ENCODE data around the gene OR4K17. TPM values are rescaled to one million over a fixed set of nuclear protein-coding genes. Genes with fewer than 3 reads are reported as not detected.
"Not testable (repeated sequence)": the region's sequence is repeated elsewhere in the genome, so short reads cannot be mapped to it uniquely, and the experiment has no call there.

OR4K17 gene
- total and polyA plus RNA-seq, 10 of the 15 experiments (the other 5 are each of a cell fraction or from before 2014, with no cell fraction given): not detected

- intact Hi-C loops (cut with micrococcal nuclease; ENCODE audit: unreplicated experiment): no loop called here
- Histone ChIP-seq H3K4me3 (no peak overlapping the region), H3K79me2 (ENCODE audit: control insufficient read depth, insufficient read depth, low read length) (no peaks in the 10 kb centered on the region), H3K4me1 (ENCODE audit: control insufficient read depth, insufficient read depth, low read length) (no peaks in the 10 kb centered on the region), H4K20me1 (ENCODE audit: control insufficient read depth, insufficient read depth) (no peaks in the 10 kb centered on the region), H3K27me3 (replicated peaks in 1 of 2; ENCODE audit: control insufficient read depth in 2 of 2, insufficient read depth in 2 of 2, low read length in 1 of 2) (no peaks in the 10 kb centered on the region), H2AFZ (ENCODE audit: control insufficient read depth, low read depth, low read length) (no peak overlapping the region), H3K9ac (ENCODE audit: control insufficient read depth, insufficient read depth, low read length) (no peak overlapping the region), H3K27ac (ENCODE audit: control insufficient read depth, insufficient read depth) (no peak overlapping the region), H3K9me3 (replicated peaks; ENCODE audit: control insufficient read depth, insufficient read depth, low read length) (no peaks in the 10 kb centered on the region; the same call in 2 of the 3 replicates), H3K36me3 (ENCODE audit: control insufficient read depth in 2 of 2, insufficient read depth in 2 of 2, low read length in 1 of 2) (no peaks in the 10 kb centered on the region), H3K4me2 (ENCODE audit: control insufficient read depth, insufficient read depth) (no peak overlapping the region)
- ChIA-PET CTCF (no interaction called here), POLR2A (no interaction called here), SMC1A (ENCODE audit: uncharacterized antibody, unreplicated experiment) (no interaction called here), RAD21 (ENCODE audit: unreplicated experiment) (no interaction called here)
- DNase-seq (ENCODE audit: low read depth, low spot score): no peak
- TF ChIP-seq GATAD2B (conservative IDR thresholded peaks at IDR 0.05; ENCODE audit: low read depth) (no peak), SMARCA5 (IDR thresholded peaks at IDR 0.05) (no peak), MXI1 (IDR thresholded peaks at IDR 0.05; ENCODE audit: low read depth, low read length) (no peak), CBX3 (IDR thresholded peaks at IDR 0.05; ENCODE audit: borderline replicate concordance, low read depth) (no peak), SP1 (IDR thresholded peaks at IDR 0.05; ENCODE audit: low read depth, low read length) (no peak), EZH2 (IDR thresholded peaks at IDR 0.05; ENCODE audit: borderline replicate concordance, control insufficient read depth, low read depth, low read length) (no peak)
- in situ Hi-C loops (cut with MboI): no loop called here
- ATAC-seq: no peak
- no TSS peak for BruUV-seq (replicated peaks)
- no peak for FAIRE-seq
Observed at GRCh38 chr14:20167091-20167490, 56.6 kb downstream of the OR4K17 start.

- H3K79me2 ChIP-seq (ENCODE audit: control insufficient read depth, insufficient read depth, low read length); SMC1A ChIA-PET (ENCODE audit: uncharacterized antibody, unreplicated experiment); H3K27me3 ChIP-seq (replicated peaks in 1 of 2; ENCODE audit: control insufficient read depth in 2 of 2, insufficient read depth in 2 of 2, low read length in 1 of 2); H3K4me3 ChIP-seq; H3K9ac ChIP-seq (ENCODE audit: control insufficient read depth, insufficient read depth, low read length); DNase-seq (ENCODE audit: low read depth, low spot score); ATAC-seq; RAD21 ChIA-PET (ENCODE audit: unreplicated experiment); FAIRE-seq; BruUV-seq (replicated peaks); H3K9me3 ChIP-seq (replicated peaks; ENCODE audit: control insufficient read depth, insufficient read depth, low read length); H3K4me1 ChIP-seq (ENCODE audit: control insufficient read depth, insufficient read depth, low read length); CTCF ChIA-PET; POLR2A ChIA-PET; intact Hi-C loops (cut with micrococcal nuclease; ENCODE audit: unreplicated experiment); H2AFZ ChIP-seq (ENCODE audit: control insufficient read depth, low read depth, low read length); H4K20me1 ChIP-seq (ENCODE audit: control insufficient read depth, insufficient read depth); H3K4me2 ChIP-seq (ENCODE audit: control insufficient read depth, insufficient read depth); in situ Hi-C loops (cut with MboI); H3K36me3 ChIP-seq (ENCODE audit: control insufficient read depth in 2 of 2, insufficient read depth in 2 of 2, low read length in 1 of 2); H3K27ac ChIP-seq (ENCODE audit: control insufficient read depth, insufficient read depth): not testable (repeated sequence)
Observed at GRCh38 chr14:20169852-20170251, 59.3 kb downstream of the OR4K17 start.

Small RNAs within 50 kb of the gene (small RNA-seq; reads per million reads assigned to genes)
- not detected for gene RNA5SP380

Other genes with a start within 250 kb of the OR4K17 start
Only the 7 nearest of the 16 such genes appear.
- not detected in 2 replicates for gene OR4Q2, start 108.6 kb upstream of the OR4K17 start, total RNA-seq (2014; rRNA removed)
- not detected in 2 replicates for gene OR4Q2, start 108.6 kb upstream of the OR4K17 start, total RNA-seq (2014; rRNA removed; fragmentation: Illumina TruSeq; extraction: Trizol)
- gene OR4Q2, start 108.6 kb upstream of the OR4K17 start, total RNA-seq (2021): not detected in 2 replicates
- gene OR4Q2, start 108.6 kb upstream of the OR4K17 start, polyA plus RNA-seq (2011; rRNA removed): not detected in 2 replicates
- not detected in 2 replicates for gene OR4Q2, start 108.6 kb upstream of the OR4K17 start, polyA plus RNA-seq (2014; fragmentation: Illumina TruSeq; extraction: Trizol)
- not detected for gene OR4Q2, start 108.6 kb upstream of the OR4K17 start, polyA plus RNA-seq (2014; fragmentation: Nextera tagmentation; extraction: Ambion mirVana)
- not detected in 2 replicates for gene OR4Q2, start 108.6 kb upstream of the OR4K17 start, polyA plus RNA-seq (2014; rRNA removed)
- gene OR4Q2, start 108.6 kb upstream of the OR4K17 start, polyA plus RNA-seq (2016; fragmentation: Nextera tagmentation; extraction: Ambion mirVana): not detected
- gene OR4K14, start 91.4 kb upstream of the OR4K17 start, total RNA-seq (2014; rRNA removed): not detected in 2 replicates
- not detected in 2 replicates for gene OR4K14, start 91.4 kb upstream of the OR4K17 start, total RNA-seq (2014; rRNA removed; fragmentation: Illumina TruSeq; extraction: Trizol)
- gene OR4K14, start 91.4 kb upstream of the OR4K17 start, total RNA-seq (2021): not detected in 2 replicates
- not detected in 2 replicates for gene OR4K14, start 91.4 kb upstream of the OR4K17 start, polyA plus RNA-seq (2011; rRNA removed)
- gene OR4K14, start 91.4 kb upstream of the OR4K17 start, polyA plus RNA-seq (2014; fragmentation: Illumina TruSeq; extraction: Trizol): not detected in 2 replicates
- not detected for gene OR4K14, start 91.4 kb upstream of the OR4K17 start, polyA plus RNA-seq (2014; fragmentation: Nextera tagmentation; extraction: Ambion mirVana)
- gene OR4K14, start 91.4 kb upstream of the OR4K17 start, polyA plus RNA-seq (2014; rRNA removed): not detected in 2 replicates
- not detected for gene OR4K14, start 91.4 kb upstream of the OR4K17 start, polyA plus RNA-seq (2016; fragmentation: Nextera tagmentation; extraction: Ambion mirVana)
- gene OR4K13, start 74.7 kb upstream of the OR4K17 start, total RNA-seq (2014; rRNA removed): not detected in 2 replicates
- gene OR4K13, start 74.7 kb upstream of the OR4K17 start, total RNA-seq (2014; rRNA removed; fragmentation: Illumina TruSeq; extraction: Trizol): not detected in 2 replicates
- gene OR4K13, start 74.7 kb upstream of the OR4K17 start, total RNA-seq (2021): not detected in 2 replicates
- not detected in 2 replicates for gene OR4K13, start 74.7 kb upstream of the OR4K17 start, polyA plus RNA-seq (2011; rRNA removed)
- gene OR4K13, start 74.7 kb upstream of the OR4K17 start, polyA plus RNA-seq (2014; fragmentation: Illumina TruSeq; extraction: Trizol): not detected in 2 replicates
- not detected for gene OR4K13, start 74.7 kb upstream of the OR4K17 start, polyA plus RNA-seq (2014; fragmentation: Nextera tagmentation; extraction: Ambion mirVana)
- gene OR4K13, start 74.7 kb upstream of the OR4K17 start, polyA plus RNA-seq (2014; rRNA removed): not detected in 2 replicates
- not detected for gene OR4K13, start 74.7 kb upstream of the OR4K17 start, polyA plus RNA-seq (2016; fragmentation: Nextera tagmentation; extraction: Ambion mirVana)
- gene OR4L1, start 50.7 kb upstream of the OR4K17 start, total RNA-seq (2014; rRNA removed): not detected in 2 replicates
- not detected in 2 replicates for gene OR4L1, start 50.7 kb upstream of the OR4K17 start, total RNA-seq (2014; rRNA removed; fragmentation: Illumina TruSeq; extraction: Trizol)
- not detected in 2 replicates for gene OR4L1, start 50.7 kb upstream of the OR4K17 start, total RNA-seq (2021)
- gene OR4L1, start 50.7 kb upstream of the OR4K17 start, polyA plus RNA-seq (2011; rRNA removed): not detected in 2 replicates
- not detected in 2 replicates for gene OR4L1, start 50.7 kb upstream of the OR4K17 start, polyA plus RNA-seq (2014; fragmentation: Illumina TruSeq; extraction: Trizol)
- not detected for gene OR4L1, start 50.7 kb upstream of the OR4K17 start, polyA plus RNA-seq (2014; fragmentation: Nextera tagmentation; extraction: Ambion mirVana)
- gene OR4L1, start 50.7 kb upstream of the OR4K17 start, polyA plus RNA-seq (2014; rRNA removed): not detected in 2 replicates
- not detected for gene OR4L1, start 50.7 kb upstream of the OR4K17 start, polyA plus RNA-seq (2016; fragmentation: Nextera tagmentation; extraction: Ambion mirVana)
- gene OR4N5, start 28.1 kb downstream of the OR4K17 start, total RNA-seq (2014; rRNA removed): not detected in 2 replicates
- gene OR4N5, start 28.1 kb downstream of the OR4K17 start, total RNA-seq (2014; rRNA removed; fragmentation: Illumina TruSeq; extraction: Trizol): not detected in 2 replicates
- not detected in 2 replicates for gene OR4N5, start 28.1 kb downstream of the OR4K17 start, total RNA-seq (2021)
- gene OR4N5, start 28.1 kb downstream of the OR4K17 start, polyA plus RNA-seq (2011; rRNA removed): not detected in 2 replicates
- gene OR4N5, start 28.1 kb downstream of the OR4K17 start, polyA plus RNA-seq (2014; fragmentation: Illumina TruSeq; extraction: Trizol): not detected in 2 replicates
- gene OR4N5, start 28.1 kb downstream of the OR4K17 start, polyA plus RNA-seq (2014; fragmentation: Nextera tagmentation; extraction: Ambion mirVana): not detected
- gene OR4N5, start 28.1 kb downstream of the OR4K17 start, polyA plus RNA-seq (2014; rRNA removed): not detected in 2 replicates
- not detected for gene OR4N5, start 28.1 kb downstream of the OR4K17 start, polyA plus RNA-seq (2016; fragmentation: Nextera tagmentation; extraction: Ambion mirVana)
- gene OR11G2, start 80.2 kb downstream of the OR4K17 start, total RNA-seq (2014; rRNA removed): not detected in 2 replicates
- not detected in 2 replicates for gene OR11G2, start 80.2 kb downstream of the OR4K17 start, total RNA-seq (2014; rRNA removed; fragmentation: Illumina TruSeq; extraction: Trizol)
- gene OR11G2, start 80.2 kb downstream of the OR4K17 start, total RNA-seq (2021): not detected in 2 replicates
- not detected in 2 replicates for gene OR11G2, start 80.2 kb downstream of the OR4K17 start, polyA plus RNA-seq (2011; rRNA removed)
- gene OR11G2, start 80.2 kb downstream of the OR4K17 start, polyA plus RNA-seq (2014; fragmentation: Illumina TruSeq; extraction: Trizol): not detected in 2 replicates
- not detected for gene OR11G2, start 80.2 kb downstream of the OR4K17 start, polyA plus RNA-seq (2014; fragmentation: Nextera tagmentation; extraction: Ambion mirVana)
- gene OR11G2, start 80.2 kb downstream of the OR4K17 start, polyA plus RNA-seq (2014; rRNA removed): not detected in 2 replicates
- gene OR11G2, start 80.2 kb downstream of the OR4K17 start, polyA plus RNA-seq (2016; fragmentation: Nextera tagmentation; extraction: Ambion mirVana): under 1 TPM in 1 of 2 experiments, not detected in 1; 0.08 TPM
- gene OR11H6, start 113.0 kb downstream of the OR4K17 start, total RNA-seq (2014; rRNA removed): not detected in 2 replicates
- gene OR11H6, start 113.0 kb downstream of the OR4K17 start, total RNA-seq (2014; rRNA removed; fragmentation: Illumina TruSeq; extraction: Trizol): not detected in 2 replicates
- not detected in 2 replicates for gene OR11H6, start 113.0 kb downstream of the OR4K17 start, total RNA-seq (2021)
- gene OR11H6, start 113.0 kb downstream of the OR4K17 start, polyA plus RNA-seq (2011; rRNA removed): not detected in 2 replicates
- gene OR11H6, start 113.0 kb downstream of the OR4K17 start, polyA plus RNA-seq (2014; fragmentation: Illumina TruSeq; extraction: Trizol): not detected in 2 replicates
- gene OR11H6, start 113.0 kb downstream of the OR4K17 start, polyA plus RNA-seq (2014; fragmentation: Nextera tagmentation; extraction: Ambion mirVana): not detected
- gene OR11H6, start 113.0 kb downstream of the OR4K17 start, polyA plus RNA-seq (2014; rRNA removed): not detected in 2 replicates
- gene OR11H6, start 113.0 kb downstream of the OR4K17 start, polyA plus RNA-seq (2016; fragmentation: Nextera tagmentation; extraction: Ambion mirVana): not detected